Measurements from ENCODE around the gene TRPC4.
A peak's percentile ranks its signal among the peaks of the same experiment; 100 is the strongest.

Gene TRPC4

DNA sequence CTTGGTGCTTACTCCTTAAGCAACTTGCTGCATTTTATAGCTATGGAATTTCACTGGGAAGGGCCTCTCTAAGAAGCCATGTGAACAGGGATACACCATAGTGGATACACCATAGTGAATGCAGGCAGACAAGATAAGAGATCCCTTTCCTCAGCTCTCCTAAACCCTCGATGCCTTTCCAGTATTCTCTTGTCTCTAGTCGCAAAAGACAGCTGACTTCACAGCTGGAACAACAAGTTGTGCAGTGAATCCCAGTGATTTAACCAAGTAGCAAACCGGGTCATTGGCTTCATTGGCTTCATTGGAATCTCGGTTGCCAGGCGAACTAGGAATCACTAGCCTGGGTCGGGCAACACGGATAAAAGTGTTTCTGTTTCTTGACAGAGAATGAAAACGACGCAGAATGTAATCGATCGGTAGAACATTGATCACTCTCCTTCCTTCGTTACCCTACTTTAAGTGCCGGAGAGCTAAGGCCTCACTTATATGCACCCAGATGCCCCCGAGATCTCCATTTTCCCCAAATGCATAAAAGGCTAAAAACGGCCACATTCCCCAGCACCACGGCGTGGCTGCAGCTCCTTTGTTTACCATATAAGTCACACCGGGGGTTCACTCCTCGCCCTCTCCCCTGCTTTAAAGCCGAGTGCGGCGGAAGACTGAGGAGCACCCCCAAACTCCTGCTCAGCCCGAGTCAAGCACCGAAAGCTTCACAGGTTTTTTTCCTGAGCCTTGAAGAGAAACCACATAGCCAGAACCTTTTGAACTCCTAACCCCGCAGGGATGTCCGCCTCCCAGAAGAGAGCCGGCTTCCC, 674 bp downstream of the TRPC4 start:
- Histone ChIP-seq H3K27me3 (replicated peaks; ENCODE audit: insufficient read depth, low read length) (no peaks in the 10 kb centered on the region), H3K4me3 (ENCODE audit: low read length) (peak overlapping the region; percentile 63), H3K9me3 (replicated peaks; ENCODE audit: insufficient read depth, low read length) (no peaks in the 10 kb centered on the region), H2AFZ (ENCODE audit: low read length) (peak overlapping the region; percentile 69; the same call in 1 of the 2 replicates), H3K4me1 (ENCODE audit: low read length) (no peaks in the 10 kb centered on the region), H3F3A (ENCODE audit: insufficient read depth, low read length) (no peaks in the 10 kb centered on the region), H3K79me2 (ENCODE audit: low read length) (no peaks in the 10 kb centered on the region), H3K9me2 (replicated peaks; ENCODE audit: insufficient read depth, low read length) (no peaks in the 10 kb centered on the region), H3K27ac (ENCODE audit: low read length) (no peak overlapping the region), H3K4me2 (ENCODE audit: low read depth, low read length) (peak overlapping the region; percentile 68), H3K36me3 (replicated peaks; ENCODE audit: insufficient read depth, low read length) (no peaks in the 10 kb centered on the region), H3K9ac (ENCODE audit: low read length) (no peak overlapping the region), H4K20me1 (ENCODE audit: insufficient read depth, low read length) (no peaks in the 10 kb centered on the region)
- TF ChIP-seq EZH2 (optimal IDR thresholded peaks at IDR 0.05; ENCODE audit: low read depth, low read length) (no peak), EZH2phosphoT487 (IDR thresholded peaks at IDR 0.05; ENCODE audit: low read length) (no peak)
- TF ChIP-seq, protein P1, sequence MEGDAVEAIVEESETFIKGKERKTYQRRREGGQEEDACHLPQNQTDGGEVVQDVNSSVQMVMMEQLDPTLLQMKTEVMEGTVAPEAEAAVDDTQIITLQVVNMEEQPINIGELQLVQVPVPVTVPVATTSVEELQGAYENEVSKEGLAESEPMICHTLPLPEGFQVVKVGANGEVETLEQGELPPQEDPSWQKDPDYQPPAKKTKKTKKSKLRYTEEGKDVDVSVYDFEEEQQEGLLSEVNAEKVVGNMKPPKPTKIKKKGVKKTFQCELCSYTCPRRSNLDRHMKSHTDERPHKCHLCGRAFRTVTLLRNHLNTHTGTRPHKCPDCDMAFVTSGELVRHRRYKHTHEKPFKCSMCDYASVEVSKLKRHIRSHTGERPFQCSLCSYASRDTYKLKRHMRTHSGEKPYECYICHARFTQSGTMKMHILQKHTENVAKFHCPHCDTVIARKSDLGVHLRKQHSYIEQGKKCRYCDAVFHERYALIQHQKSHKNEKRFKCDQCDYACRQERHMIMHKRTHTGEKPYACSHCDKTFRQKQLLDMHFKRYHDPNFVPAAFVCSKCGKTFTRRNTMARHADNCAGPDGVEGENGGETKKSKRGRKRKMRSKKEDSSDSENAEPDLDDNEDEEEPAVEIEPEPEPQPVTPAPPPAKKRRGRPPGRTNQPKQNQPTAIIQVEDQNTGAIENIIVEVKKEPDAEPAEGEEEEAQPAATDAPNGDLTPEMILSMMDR (IDR thresholded peaks at IDR 0.05; ENCODE audit: low read length) = no peak
- DNase-seq = no peak

- Histone ChIP-seq H3F3A (ENCODE audit: insufficient read depth, low read length) (no peaks in the 10 kb centered on the region), H3K27ac (ENCODE audit: low read length) (no peak overlapping the region), H3K9me3 (replicated peaks; ENCODE audit: insufficient read depth, low read length) (no peaks in the 10 kb centered on the region), H3K79me2 (ENCODE audit: low read length) (no peaks in the 10 kb centered on the region), H3K9me2 (replicated peaks; ENCODE audit: insufficient read depth, low read length) (no peaks in the 10 kb centered on the region), H3K4me3 (ENCODE audit: low read length) (no peak overlapping the region), H3K36me3 (replicated peaks; ENCODE audit: insufficient read depth, low read length) (no peaks in the 10 kb centered on the region), H3K4me2 (ENCODE audit: low read depth, low read length) (no peak overlapping the region), H2AFZ (ENCODE audit: low read length) (no peak overlapping the region), H3K4me1 (ENCODE audit: low read length) (no peaks in the 10 kb centered on the region), H4K20me1 (ENCODE audit: insufficient read depth, low read length) (no peaks in the 10 kb centered on the region), H3K27me3 (replicated peaks; ENCODE audit: insufficient read depth, low read length) (no peaks in the 10 kb centered on the region), H3K9ac (ENCODE audit: low read length) (no peak overlapping the region)
- TF ChIP-seq EZH2 (optimal IDR thresholded peaks at IDR 0.05; ENCODE audit: low read depth, low read length) (no peak), EZH2phosphoT487 (IDR thresholded peaks at IDR 0.05; ENCODE audit: low read length) (no peak)
- TF ChIP-seq, protein P1 (IDR thresholded peaks at IDR 0.05; ENCODE audit: low read length) = no peak
- no peak for DNase-seq
Observed at GRCh38 chr13:37863708-37864107, 5.9 kb downstream of the TRPC4 start.

DNA sequence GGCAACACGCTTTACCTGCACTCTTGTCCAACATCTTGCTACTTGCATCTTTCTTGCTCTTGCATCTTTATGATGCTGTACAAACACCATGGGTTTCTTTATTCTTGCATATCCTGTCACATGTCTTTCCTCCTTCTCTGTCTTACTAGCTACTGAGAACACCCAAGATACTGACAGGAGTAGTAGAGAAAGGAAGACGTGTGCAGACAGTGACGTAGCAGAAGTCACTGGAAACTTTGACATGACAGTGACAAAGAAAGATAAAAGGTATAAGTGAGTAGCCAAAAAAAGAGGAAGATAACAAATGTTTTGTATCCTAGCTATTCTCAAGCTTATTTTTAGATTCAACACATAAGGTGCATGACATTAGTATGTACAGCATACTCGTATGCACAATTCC, 34.2 kb downstream of the TRPC4 start:
- Histone ChIP-seq H3K9ac (ENCODE audit: low read length) (no peak overlapping the region), H3K27ac (ENCODE audit: low read length) (no peak overlapping the region), H3K9me3 (replicated peaks; ENCODE audit: insufficient read depth, low read length) (no peaks in the 10 kb centered on the region), H3K79me2 (ENCODE audit: low read length) (no peaks in the 10 kb centered on the region), H3F3A (ENCODE audit: insufficient read depth, low read length) (no peaks in the 10 kb centered on the region), H4K20me1 (ENCODE audit: insufficient read depth, low read length) (no peaks in the 10 kb centered on the region), H2AFZ (ENCODE audit: low read length) (no peak overlapping the region), H3K9me2 (replicated peaks; ENCODE audit: insufficient read depth, low read length) (no peaks in the 10 kb centered on the region), H3K4me1 (ENCODE audit: low read length) (no peaks in the 10 kb centered on the region; the same call in 1 of the 2 replicates), H3K27me3 (replicated peaks; ENCODE audit: insufficient read depth, low read length) (no peaks in the 10 kb centered on the region), H3K36me3 (replicated peaks; ENCODE audit: insufficient read depth, low read length) (no peaks in the 10 kb centered on the region), H3K4me2 (ENCODE audit: low read depth, low read length) (no peak overlapping the region), H3K4me3 (ENCODE audit: low read length) (no peak overlapping the region)
- no peak for TF ChIP-seq EZH2phosphoT487 (IDR thresholded peaks at IDR 0.05; ENCODE audit: low read length)
- TF ChIP-seq, protein P1 (IDR thresholded peaks at IDR 0.05; ENCODE audit: low read length) = no peak
- no peak for TF ChIP-seq EZH2 (optimal IDR thresholded peaks at IDR 0.05; ENCODE audit: low read depth, low read length)
- no peak for DNase-seq

Data from MM.1S (cell line).